ENCODE data around the gene CACNA1I. TPM values are rescaled to one million over a fixed set of nuclear protein-coding genes. Genes with fewer than 3 reads are reported as not detected.
A peak's percentile ranks its signal among the peaks of the same experiment; 100 is the strongest.
"Not testable (repeated sequence)": the region's sequence is repeated elsewhere in the genome, so short reads cannot be mapped to it uniquely, and the experiment has no call there.

The CACNA1I gene
- total RNA-seq (under 1 TPM in 2 of 4 donors, not detected in 2; 0.04 to 0.06 TPM), polyA plus RNA-seq (under 1 TPM; 0.01 to 0.14 (median 0.01) TPM)
- long read RNA-seq, donor 1: 0 reads
- long read RNA-seq, donor 2: 0 reads

- intact Hi-C loops (cut with DNase I): loop anchor here in 1 of 2 donors (10.0 kb wide), 1 partner anchor 394 kb away; the partner anchor contains the start of gene TMA7B
- Histone ChIP-seq H3K4me1 (no peaks in the 10 kb centered on the region), H3K36me3 (ENCODE audit: insufficient read depth in 1 of 2, low read depth in 1 of 2) (no peaks in the 10 kb centered on the region), H3K9me3 (no peaks in the 10 kb centered on the region), H3K4me3 (no peak within 1 kb of the TSS), H3K27me3 (ENCODE audit: insufficient read depth in 3 of 3, low read length in 2 of 3) (peaks cover 0 to 4% (median 2%) of the 10 kb centered on the region in 3 donors), H3K27ac (no peak within 1 kb of the TSS)
- no peak for ATAC-seq
- DNase-seq: no peak
- WGBS, 3 donors: 74 to 79% (median 78%) methylated on average over 14 of the region's 14 CpGs
- TF ChIP-seq CTCF (IDR thresholded peaks at IDR 0.05): no peak
Measured at GRCh38 chr22:39570665-39571064, at the start of gene CACNA1I. Gene CACNA1I (plus strand): TSS chr22:39570753. CDS start chr22:39570753, 0 bp downstream.

GRCh38 chr22:39521106-39521885, 49.3 kb upstream of the CACNA1I start:
- H3K9me3 ChIP-seq; intact Hi-C loops (cut with DNase I); ATAC-seq; H3K27me3 ChIP-seq (ENCODE audit: insufficient read depth in 3 of 3, low read length in 2 of 3): not testable (repeated sequence)
- Histone ChIP-seq H3K36me3 (ENCODE audit: insufficient read depth in 1 of 2, low read depth in 1 of 2) (peaks cover 4 to 55% of the 10 kb centered on the region in 2 donors), H3K27ac (peak overlapping the region; percentile 100), H3K4me1 (peaks cover 31% of the 10 kb centered on the region), H3K4me3 (peak overlapping the region; percentile 100)
- 1 to 3% (median 1%) methylated on average over 28 of the region's 28 CpGs for WGBS, 3 donors
- DNase-seq: peak in 1 of 2 donors; percentile 51

GRCh38 chr22:39522091-39522490, 48.5 kb upstream of the CACNA1I start:
- ATAC-seq; intact Hi-C loops (cut with DNase I); H3K27me3 ChIP-seq (ENCODE audit: insufficient read depth in 3 of 3, low read length in 2 of 3); H3K9me3 ChIP-seq: not testable (repeated sequence)
- peaks cover 31% of the 10 kb centered on the region for H3K4me1 ChIP-seq
- WGBS, 3 donors: 8 to 14% (median 10%) methylated on average over 3 to 4 of the region's 5 CpGs
- H3K27ac ChIP-seq: peak overlapping the region; percentile 100
- DNase-seq: peak in 1 of 2 donors; percentile 36
- H3K4me3 ChIP-seq: peak overlapping the region; percentile 100
- H3K36me3 ChIP-seq (ENCODE audit: insufficient read depth in 1 of 2, low read depth in 1 of 2): peaks cover 4 to 53% of the 10 kb centered on the region in 2 donors

GRCh38 chr22:39522567-39523300, 47.8 kb upstream of the CACNA1I start:
- Histone ChIP-seq H3K4me1 (peaks cover 31% of the 10 kb centered on the region), H3K27ac (peak overlapping the region; percentile 100), H3K9me3 (no peaks in the 10 kb centered on the region), H3K27me3 (ENCODE audit: insufficient read depth in 3 of 3, low read length in 2 of 3) (no peaks in the 10 kb centered on the region), H3K4me3 (peak overlapping the region; percentile 100), H3K36me3 (ENCODE audit: insufficient read depth in 1 of 2, low read depth in 1 of 2) (peaks cover 4 to 48% of the 10 kb centered on the region in 2 donors)
- intact Hi-C loops (cut with DNase I): no loop called here
- ATAC-seq: peak; percentile 33 to 68 (median 58)
- 6 to 10% (median 6%) methylated on average over 14 of the region's 14 CpGs for WGBS, 3 donors
- peak; percentile 53 to 82 for DNase-seq
- no peak for TF ChIP-seq CTCF (IDR thresholded peaks at IDR 0.05)

GRCh38 chr22:39524089-39524752, 46.3 kb upstream of the CACNA1I start:
- H3K27me3 ChIP-seq (ENCODE audit: insufficient read depth in 3 of 3, low read length in 2 of 3): no peaks in the 10 kb centered on the region
- DNase-seq (peak in 1 of 2 donors; percentile 56), ATAC-seq (no peak)
- TF ChIP-seq CTCF (IDR thresholded peaks at IDR 0.05): no peak
- peak overlapping the region; percentile 100 for H3K4me3 ChIP-seq
- peak overlapping the region; percentile 100 for H3K27ac ChIP-seq
- H3K36me3 ChIP-seq (ENCODE audit: insufficient read depth in 1 of 2, low read depth in 1 of 2): peaks cover 4 to 48% of the 10 kb centered on the region in 2 donors
- peaks cover 29% of the 10 kb centered on the region for H3K4me1 ChIP-seq
- WGBS, 3 donors: 52 to 62% (median 54%) methylated on average over 13 of the region's 13 CpGs
- H3K9me3 ChIP-seq: no peaks in the 10 kb centered on the region
- intact Hi-C loops (cut with DNase I): no loop called here

Data from psoas muscle (tissue), 8 donors.